Peyer's patch (tissue), 4 donors: ENCODE data around the gene CNDP2.
"Not testable (repeated sequence)": the region's sequence is repeated elsewhere in the genome, so short reads cannot be mapped to it uniquely, and the experiment has no call there.

ENCODE experiments used
- CTCF ChIP-seq, 6 experiments: fragments of 450-650 bp in 4 of 6; fragments of 200-600 bp in 2 of 6; sonication (generic) in 1 of 6; IDR thresholded peaks; one replicate each; pipeline ENCODE4 v1.5.1; 2017 to 2019; ENCODE audit warnings: antibody characterized with exemption in 6 of 6, mild to moderate bottlenecking in 3 of 6, moderate library complexity in 1 of 6
- POLR2A ChIP-seq, 2 donors: fragments of 450-650 bp; IDR thresholded peaks; one replicate each; pipeline ENCODE4 v1.5.1; 2017; ENCODE audit warnings: antibody characterized with exemption in 2 of 2, mild to moderate bottlenecking in 2 of 2, moderate library complexity in 2 of 2

GRCh38 chr18:74565164-74565563 lies 69.0 kb downstream of the CNDP2 start:
- TF ChIP-seq POLR2A, CTCF (IDR thresholded peaks at IDR 0.05): not testable (repeated sequence)
